Glutamatergic neuron (in vitro differentiated cells): ENCODE results near the gene UBR3. TPM values are rescaled to one million over a fixed set of nuclear protein-coding genes. Genes with fewer than 3 reads are reported as not detected.

Experiments
- DNase-seq: peaks from one replicate; pipeline ENCODE4 v3.0.0; 2022
- H3K27ac Mint-ChIP-seq: one replicate; pipeline ENCODE4 v1.8.0; 2020; ENCODE audit warnings: mild to moderate bottlenecking, mixed read lengths, inconsistent platforms; ENCODE audit not compliant: unreplicated experiment
- H3K27me3 Mint-ChIP-seq: one replicate; pipeline ENCODE4 v1.8.0; 2020; ENCODE audit warnings: mild to moderate bottlenecking, moderate library complexity, mixed read lengths, inconsistent platforms; ENCODE audit not compliant: unreplicated experiment
- H3K36me3 Mint-ChIP-seq: one replicate; pipeline ENCODE4 v1.8.0; 2020; ENCODE audit warnings: mild to moderate bottlenecking, mixed read lengths, inconsistent platforms; ENCODE audit not compliant: unreplicated experiment
- H3K4me1 Mint-ChIP-seq: one replicate; pipeline ENCODE4 v1.8.0; 2020; ENCODE audit warnings: mild to moderate bottlenecking, low read depth, mixed read lengths, inconsistent platforms; ENCODE audit not compliant: unreplicated experiment
- H3K4me3 Mint-ChIP-seq: one replicate; pipeline ENCODE4 v1.8.0; 2020; ENCODE audit warnings: mild to moderate bottlenecking, mixed read lengths, inconsistent platforms; ENCODE audit not compliant: unreplicated experiment
- H3K9me3 Mint-ChIP-seq: one replicate; pipeline ENCODE4 v1.8.0; 2020; ENCODE audit warnings: mild to moderate bottlenecking, moderate library complexity, mixed read lengths, inconsistent platforms; ENCODE audit not compliant: unreplicated experiment
- total RNA-seq: library from RNA; stranded (reverse); fragmentation: NEBNext Ultra II Directional; extraction: Animal tissue kit (Norgen Biotek cat#: 25700); gene quantifications from one replicate; pipeline ENCODE4 v1.2.1, GENCODE V29; 2021; ENCODE audit not compliant: unreplicated experiment
- TF ChIP-seq, protein P1 (sequence below): fragments of 200-600 bp; sonication (generic); IDR thresholded peaks from one replicate; pipeline ENCODE4 v1.5.0; 2021; ENCODE audit not compliant: partially characterized antibody, unreplicated experiment

UBR3 gene
- total RNA-seq, 1 donor from 2014 or later, result 59.8 TPM

GRCh38 chr2:169871994-169872393 is 44.7 kb downstream of the UBR3 start:
- H3K27me3 Mint-ChIP-seq, result no peaks in the 10 kb centered on the region
- no peaks in the 10 kb centered on the region for H3K36me3 Mint-ChIP-seq
- no peaks in the 10 kb centered on the region for H3K9me3 Mint-ChIP-seq
- no peak overlapping the region for H3K27ac Mint-ChIP-seq
- DNase-seq, result no peak
- H3K4me3 Mint-ChIP-seq, result no peak overlapping the region
- no peaks in the 10 kb centered on the region for H3K4me1 Mint-ChIP-seq
- TF ChIP-seq, protein P1, sequence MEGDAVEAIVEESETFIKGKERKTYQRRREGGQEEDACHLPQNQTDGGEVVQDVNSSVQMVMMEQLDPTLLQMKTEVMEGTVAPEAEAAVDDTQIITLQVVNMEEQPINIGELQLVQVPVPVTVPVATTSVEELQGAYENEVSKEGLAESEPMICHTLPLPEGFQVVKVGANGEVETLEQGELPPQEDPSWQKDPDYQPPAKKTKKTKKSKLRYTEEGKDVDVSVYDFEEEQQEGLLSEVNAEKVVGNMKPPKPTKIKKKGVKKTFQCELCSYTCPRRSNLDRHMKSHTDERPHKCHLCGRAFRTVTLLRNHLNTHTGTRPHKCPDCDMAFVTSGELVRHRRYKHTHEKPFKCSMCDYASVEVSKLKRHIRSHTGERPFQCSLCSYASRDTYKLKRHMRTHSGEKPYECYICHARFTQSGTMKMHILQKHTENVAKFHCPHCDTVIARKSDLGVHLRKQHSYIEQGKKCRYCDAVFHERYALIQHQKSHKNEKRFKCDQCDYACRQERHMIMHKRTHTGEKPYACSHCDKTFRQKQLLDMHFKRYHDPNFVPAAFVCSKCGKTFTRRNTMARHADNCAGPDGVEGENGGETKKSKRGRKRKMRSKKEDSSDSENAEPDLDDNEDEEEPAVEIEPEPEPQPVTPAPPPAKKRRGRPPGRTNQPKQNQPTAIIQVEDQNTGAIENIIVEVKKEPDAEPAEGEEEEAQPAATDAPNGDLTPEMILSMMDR, result no peak

DNA sequence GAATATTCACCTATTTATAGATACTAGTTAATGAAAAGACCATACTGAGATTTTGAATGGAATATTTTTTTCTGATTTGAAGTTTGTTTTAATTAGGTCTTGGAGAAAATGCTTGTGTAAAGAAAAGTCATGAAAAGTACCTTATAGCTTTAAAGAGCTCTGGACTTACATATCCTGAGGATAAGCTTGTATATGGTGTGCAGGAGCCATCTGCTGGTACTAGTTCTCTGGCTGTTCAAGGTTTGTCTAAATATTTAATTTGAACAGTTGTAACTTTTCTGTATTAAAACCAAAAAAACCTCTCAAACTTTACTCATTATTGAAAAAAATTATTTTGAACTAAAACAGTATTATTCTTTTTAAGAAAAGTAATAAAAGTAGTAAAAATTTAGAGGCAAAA is 50.1 kb downstream of the UBR3 start:
- no peaks in the 10 kb centered on the region for H3K36me3 Mint-ChIP-seq
- no peaks in the 10 kb centered on the region for H3K4me1 Mint-ChIP-seq
- TF ChIP-seq, protein P1, result no peak
- no peak for DNase-seq
- no peak overlapping the region for H3K4me3 Mint-ChIP-seq
- H3K9me3 Mint-ChIP-seq, result no peaks in the 10 kb centered on the region
- no peak overlapping the region for H3K27ac Mint-ChIP-seq
- H3K27me3 Mint-ChIP-seq, result peaks cover 2% of the 10 kb centered on the region

GRCh38 chr2:169887120-169887519 is 59.9 kb downstream of the UBR3 start:
- Mint-ChIP-seq H3K4me1 (peaks cover 1% of the 10 kb centered on the region), H3K4me3 (no peak overlapping the region), H3K9me3 (no peaks in the 10 kb centered on the region), H3K36me3 (no peaks in the 10 kb centered on the region), H3K27ac (no peak overlapping the region), H3K27me3 (no peaks in the 10 kb centered on the region)
- TF ChIP-seq, protein P1, result no peak
- DNase-seq, result no peak

DNA sequence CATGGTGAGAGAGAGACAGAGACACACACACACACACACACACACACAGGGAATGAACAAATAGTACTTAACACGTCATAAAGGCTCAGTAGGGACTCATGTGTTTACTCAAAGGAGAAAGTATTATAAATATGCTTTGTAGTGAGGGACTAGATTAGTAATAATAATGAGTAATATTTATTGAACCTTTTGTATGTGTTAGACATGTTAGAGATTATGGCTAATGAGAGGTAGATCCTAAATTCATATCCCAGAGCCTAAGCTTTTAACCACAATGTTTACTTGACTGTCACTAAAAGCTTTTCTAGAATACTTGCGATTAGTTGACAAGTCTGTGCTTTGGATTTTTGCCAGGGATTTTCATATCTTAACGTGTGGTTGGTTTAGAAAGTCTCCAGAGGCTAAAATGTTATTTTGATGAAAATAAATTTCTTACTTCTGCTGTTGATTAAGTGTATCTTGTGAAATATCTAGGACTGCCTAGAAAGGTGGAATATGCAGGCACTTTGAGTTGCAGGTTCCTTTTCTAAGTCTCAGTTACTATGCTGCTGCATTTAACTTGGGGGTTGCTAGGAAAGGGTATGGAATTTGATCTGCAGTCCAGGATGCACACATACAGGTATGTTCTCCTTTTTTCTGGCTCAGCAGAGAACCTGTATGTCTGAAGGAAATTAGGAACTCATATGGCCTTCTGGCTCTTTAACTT is 64.5 kb downstream of the UBR3 start:
- TF ChIP-seq, protein P1, result no peak
- Mint-ChIP-seq H3K36me3 (no peaks in the 10 kb centered on the region), H3K9me3 (no peaks in the 10 kb centered on the region)

GRCh38 chr2:169892951-169893350 is 65.7 kb downstream of the UBR3 start:
- no peak for DNase-seq
- Mint-ChIP-seq H3K4me3 (no peak overlapping the region), H3K27me3 (no peaks in the 10 kb centered on the region), H3K9me3 (no peaks in the 10 kb centered on the region), H3K4me1 (no peaks in the 10 kb centered on the region), H3K27ac (no peak overlapping the region), H3K36me3 (no peaks in the 10 kb centered on the region)
- TF ChIP-seq, protein P1, result no peak

More for the DNA sequence above, 64.5 kb downstream of the UBR3 start:
- Mint-ChIP-seq H3K4me1 (no peaks in the 10 kb centered on the region), H3K27me3 (no peaks in the 10 kb centered on the region), H3K27ac (no peak overlapping the region), H3K4me3 (no peak overlapping the region)
- no peak for DNase-seq
